K562 (cell line): ENCODE data around the gene ZNF680. TPM values are rescaled to one million over a fixed set of nuclear protein-coding genes. Genes with fewer than 3 reads are reported as not detected.

Source experiments
- polyA plus RNA-seq, 8 experiments: library from polyadenylated mRNA; depleted of rRNA in 4 of 8; stranded (reverse) in 5 of 8; unstranded in 3 of 8; fragments of >200 nt; fragmentation: Nextera tagmentation in 2 of 8; fragmentation: Illumina TruSeq in 1 of 8; extraction: Ambion mirVana in 2 of 8; extraction: Trizol in 1 of 8; gene quantifications; 2 replicates each; pipeline versions ENCODE4 v1.2.1 to v1.2.3, GENCODE V29; 2011 to 2014; ENCODE audit warnings: inconsistent platforms in 1 of 8, missing spikeins in 1 of 8
- total RNA-seq, 7 experiments: library from RNA; depleted of rRNA in 6 of 7; stranded (reverse); fragments of >200 nt in 6 of 7; fragmentation: Illumina TruSeq in 2 of 7; extraction: Trizol in 2 of 7; gene quantifications; 2 replicates each; pipeline versions ENCODE4 v1.2.1 to v1.2.3, GENCODE V29; 2011 to 2021; ENCODE audit warnings: low replicate concordance in 1 of 7

Gene ZNF680
- total and polyA plus RNA-seq, 9 of the 15 experiments (the other 6 are each of a cell fraction or from before 2014, with no cell fraction given): 7.0 to 25.0 (median 12.0) TPM

Other genes starting within 250 kb of the ZNF680 start
- gene ZNF736, start 249.1 kb downstream of the ZNF680 start, total RNA-seq (2014; rRNA removed): 4.4 and 4.6 TPM in 2 replicates
- 15.6 and 18.1 TPM in 2 replicates for gene ZNF736, start 249.1 kb downstream of the ZNF680 start, total RNA-seq (2014; rRNA removed; fragmentation: Illumina TruSeq; extraction: Trizol)
- gene ZNF736, start 249.1 kb downstream of the ZNF680 start, total RNA-seq (2015; rRNA removed; fragmentation: Illumina TruSeq; extraction: Trizol): 12.3 and 13.9 TPM in 2 replicates
- gene ZNF736, start 249.1 kb downstream of the ZNF680 start, total RNA-seq (2021): 8.8 and 11.4 TPM in 2 replicates
- gene ZNF736, start 249.1 kb downstream of the ZNF680 start, polyA plus RNA-seq (2011; rRNA removed): 10.3 and 21.3 TPM in 2 replicates
- 4.4 and 6.0 TPM in 2 replicates for gene ZNF736, start 249.1 kb downstream of the ZNF680 start, polyA plus RNA-seq (2014; fragmentation: Illumina TruSeq; extraction: Trizol)
- gene ZNF736, start 249.1 kb downstream of the ZNF680 start, polyA plus RNA-seq (2014; fragmentation: Nextera tagmentation; extraction: Ambion mirVana): 1 to 10 TPM; 2.7 to 3.4 TPM
- 4.7 and 7.6 TPM in 2 replicates for gene ZNF736, start 249.1 kb downstream of the ZNF680 start, polyA plus RNA-seq (2014; rRNA removed)
- gene ZNF107, start 103.1 kb upstream of the ZNF680 start, total RNA-seq (2014; rRNA removed): 5.3 and 7.1 TPM in 2 replicates
- 13.2 and 14.5 TPM in 2 replicates for gene ZNF107, start 103.1 kb upstream of the ZNF680 start, total RNA-seq (2014; rRNA removed; fragmentation: Illumina TruSeq; extraction: Trizol)
- 14.1 and 14.2 TPM in 2 replicates for gene ZNF107, start 103.1 kb upstream of the ZNF680 start, total RNA-seq (2015; rRNA removed; fragmentation: Illumina TruSeq; extraction: Trizol)
- gene ZNF107, start 103.1 kb upstream of the ZNF680 start, total RNA-seq (2021): 7.7 and 7.9 TPM in 2 replicates
- gene ZNF107, start 103.1 kb upstream of the ZNF680 start, polyA plus RNA-seq (2011; rRNA removed): 5.7 and 6.7 TPM in 2 replicates
- 9.8 and 13.1 TPM in 2 replicates for gene ZNF107, start 103.1 kb upstream of the ZNF680 start, polyA plus RNA-seq (2014; fragmentation: Illumina TruSeq; extraction: Trizol)
- gene ZNF107, start 103.1 kb upstream of the ZNF680 start, polyA plus RNA-seq (2014; fragmentation: Nextera tagmentation; extraction: Ambion mirVana): 1 to 10 TPM; 2.4 to 4.5 TPM
- 8.9 and 9.3 TPM in 2 replicates for gene ZNF107, start 103.1 kb upstream of the ZNF680 start, polyA plus RNA-seq (2014; rRNA removed)
- gene ZNF138, start 231.4 kb upstream of the ZNF680 start, total RNA-seq (2014; rRNA removed): 14.6 and 16.9 TPM in 2 replicates
- gene ZNF138, start 231.4 kb upstream of the ZNF680 start, total RNA-seq (2014; rRNA removed; fragmentation: Illumina TruSeq; extraction: Trizol): 27.4 and 31.6 TPM in 2 replicates
- gene ZNF138, start 231.4 kb upstream of the ZNF680 start, total RNA-seq (2015; rRNA removed; fragmentation: Illumina TruSeq; extraction: Trizol): 24.8 and 29.1 TPM in 2 replicates
- gene ZNF138, start 231.4 kb upstream of the ZNF680 start, total RNA-seq (2021): 15.7 and 16.4 TPM in 2 replicates
- gene ZNF138, start 231.4 kb upstream of the ZNF680 start, polyA plus RNA-seq (2011; rRNA removed): 18.3 and 23.2 TPM in 2 replicates
- gene ZNF138, start 231.4 kb upstream of the ZNF680 start, polyA plus RNA-seq (2014; fragmentation: Illumina TruSeq; extraction: Trizol): 26.8 and 34.9 TPM in 2 replicates
- gene ZNF138, start 231.4 kb upstream of the ZNF680 start, polyA plus RNA-seq (2014; fragmentation: Nextera tagmentation; extraction: Ambion mirVana): 10 to 100 TPM; 16.6 to 22.5 TPM
- gene ZNF138, start 231.4 kb upstream of the ZNF680 start, polyA plus RNA-seq (2014; rRNA removed): 22.6 and 23.2 TPM in 2 replicates